Thyroid gland (tissue), 4 donors: ENCODE data around the gene URB1.

Source experiments
- CTCF ChIP-seq, 6 experiments: fragments of 200-600 bp in 3 of 6; fragments of 450-650 bp in 3 of 6; sonication (generic) in 3 of 6; IDR thresholded peaks; one replicate each; pipeline ENCODE4 v1.5.1; 2016 to 2019; ENCODE audit warnings: antibody characterized with exemption in 6 of 6, mild to moderate bottlenecking in 2 of 6, inconsistent platforms in 1 of 6, moderate library complexity in 1 of 6
- POLR2A ChIP-seq, 2 donors: fragments of 450-650 bp; IDR thresholded peaks; one replicate each; pipeline ENCODE4 v1.6.1; 2017; ENCODE audit warnings: antibody characterized with exemption in 2 of 2, mild to moderate bottlenecking in 2 of 2, moderate library complexity in 1 of 2

GRCh38 chr21:32303385-32303784 is 89.4 kb downstream of the URB1 start:
- TF ChIP-seq CTCF (IDR thresholded peaks at IDR 0.05) (no peak), POLR2A (IDR thresholded peaks at IDR 0.05) (no peak)
